AG04449 (cell line): ENCODE measurements around the gene RASSF9.

Experiments
- CTCF ChIA-PET: fragments of 350-600 bp; formaldehyde crosslinking; extraction: SDS; loops from one replicate; lab custom pipeline; 2021; ENCODE audit warnings: antibody characterized with exemption; lab: Yijun Ruan, JAX
- POLR2A ChIA-PET: fragments of 400-600, 350-600 bp; formaldehyde crosslinking; extraction: SDS; loops from one replicate; lab custom pipeline; 2020; ENCODE audit warnings: antibody characterized with exemption, inconsistent platforms; lab: Yijun Ruan, JAX
- DNase-seq: peaks from one replicate; pipeline ENCODE4 v3.0.0-alpha.2; 2010; ENCODE audit warnings: low read depth, low spot score
- H3K4me3 ChIP-seq: 2 replicates; pipeline ENCODE4 v1.5.1; 2011; ENCODE audit warnings: low read depth, mild to moderate bottlenecking, control low read depth, low read length
- CTCF ChIP-seq: IDR thresholded peaks from one replicate; pipeline ENCODE4 v1.5.1; 2011; ENCODE audit warnings: mild to moderate bottlenecking, moderate library complexity, low read length, control low read depth, inconsistent platforms; ENCODE audit not compliant: insufficient read depth; ENCODE audit errors: missing control alignments

Gene RASSF9

GRCh38 chr12:85782711-85783110 lies 53.5 kb downstream of the RASSF9 start:
- no peak for DNase-seq
- TF ChIP-seq CTCF, result no peak
- no peak overlapping the region for H3K4me3 ChIP-seq
- ChIA-PET POLR2A (no interaction called here), CTCF (no interaction called here)

GRCh38 chr12:85781766-85782165 lies 54.4 kb downstream of the RASSF9 start:
- DNase-seq, result no peak
- TF ChIP-seq CTCF, result no peak
- POLR2A ChIA-PET, result no interaction called here
- CTCF ChIA-PET, result no interaction called here
- no peak overlapping the region for H3K4me3 ChIP-seq

- ChIA-PET CTCF (interaction anchor here (0.9 kb wide), 1 partner anchor 87 kb away, joined by 3 read pairs; no protein-coding TSS in a partner anchor), POLR2A (no interaction called here)
- no peak for DNase-seq
- H3K4me3 ChIP-seq, result no peak overlapping the region
- TF ChIP-seq CTCF, result no peak
These were observed 56.4 kb downstream of the RASSF9 start for GRCh38 chr12:85779768-85780167.

GRCh38 chr12:85775091-85775490 lies 61.1 kb downstream of the RASSF9 start:
- H3K4me3 ChIP-seq, result no peak overlapping the region
- ChIA-PET CTCF (no interaction called here), POLR2A (no interaction called here)
- TF ChIP-seq CTCF, result no peak
- no peak for DNase-seq

- ChIA-PET CTCF (no interaction called here), POLR2A (no interaction called here)
- TF ChIP-seq CTCF, result no peak
- DNase-seq, result no peak
- H3K4me3 ChIP-seq, result no peak overlapping the region
These were observed 70.7 kb downstream of the RASSF9 start for GRCh38 chr12:85765453-85765869.

GRCh38 chr12:85759623-85760022 lies 76.6 kb downstream of the RASSF9 start:
- no peak for DNase-seq
- ChIA-PET POLR2A (no interaction called here), CTCF (no interaction called here)
- no peak overlapping the region for H3K4me3 ChIP-seq
- no peak for TF ChIP-seq CTCF
